ENCODE data around the gene AGTPBP1. TPM values are rescaled to one million over a fixed set of nuclear protein-coding genes. Genes with fewer than 3 reads are reported as not detected.

Gene AGTPBP1
- total RNA-seq, 1 donor from 2014 or later, result 21.0 TPM

DNA sequence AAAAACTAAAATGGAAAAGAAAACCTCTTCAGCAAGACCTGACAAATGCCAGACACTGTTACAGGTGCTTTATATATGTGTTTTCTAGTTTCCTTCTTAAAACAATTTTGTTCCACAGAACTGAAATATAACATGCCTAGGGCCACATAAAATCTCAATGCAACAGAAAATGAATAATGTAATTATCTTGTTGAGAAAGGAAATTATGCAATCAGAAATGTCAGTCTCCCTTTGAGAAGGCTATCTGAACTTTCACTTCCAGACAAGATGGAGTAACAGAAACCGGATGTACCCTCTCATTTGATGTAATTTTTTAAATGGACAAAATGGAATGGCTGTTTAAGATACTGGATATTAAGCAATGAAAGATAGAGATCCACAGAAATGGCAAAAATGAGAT, 79.2 kb downstream of the AGTPBP1 start:
- DNase-seq (ENCODE audit: low read depth), result no peak

GRCh38 chr9:85658716-85659115, 83.0 kb downstream of the AGTPBP1 start:
- DNase-seq (ENCODE audit: low read depth), result no peak
- no peak for TF ChIP-seq CTCF (conservative IDR thresholded peaks at IDR 0.05; ENCODE audit: low read depth, low read length)
- H3K4me3 ChIP-seq (ENCODE audit: low read depth, low read length), result no peak overlapping the region

More for the DNA sequence above, 79.2 kb downstream of the AGTPBP1 start:
- no peak overlapping the region for H3K4me3 ChIP-seq (ENCODE audit: low read depth, low read length)
- no peak for TF ChIP-seq CTCF (conservative IDR thresholded peaks at IDR 0.05; ENCODE audit: low read depth, low read length)

GRCh38 chr9:85653153-85653552, 88.6 kb downstream of the AGTPBP1 start:
- TF ChIP-seq CTCF (conservative IDR thresholded peaks at IDR 0.05; ENCODE audit: low read depth, low read length), result no peak
- DNase-seq (ENCODE audit: low read depth), result no peak
- no peak overlapping the region for H3K4me3 ChIP-seq (ENCODE audit: low read depth, low read length)

DNA sequence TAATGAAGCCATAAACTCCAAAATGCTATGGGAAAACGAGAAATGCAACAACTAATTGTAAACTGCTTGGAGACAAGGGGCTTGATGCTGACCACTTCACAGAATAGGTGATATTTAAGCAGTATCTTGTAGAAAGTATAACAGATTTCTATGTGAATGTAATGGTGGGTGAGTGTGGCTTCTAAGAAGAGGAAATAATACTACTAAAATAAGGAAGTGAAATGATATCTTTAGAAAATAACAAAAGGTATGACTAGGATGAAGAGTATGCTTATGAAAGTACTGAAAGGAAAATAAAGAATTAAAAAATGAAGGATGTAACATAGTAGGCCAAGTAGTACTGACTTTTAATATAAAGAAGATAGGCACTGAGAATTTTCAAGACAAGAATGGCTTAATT, 94.2 kb downstream of the AGTPBP1 start:
- no peak for TF ChIP-seq CTCF (conservative IDR thresholded peaks at IDR 0.05; ENCODE audit: low read depth, low read length)
- no peak for DNase-seq (ENCODE audit: low read depth)
- no peak overlapping the region for H3K4me3 ChIP-seq (ENCODE audit: low read depth, low read length)

DNA sequence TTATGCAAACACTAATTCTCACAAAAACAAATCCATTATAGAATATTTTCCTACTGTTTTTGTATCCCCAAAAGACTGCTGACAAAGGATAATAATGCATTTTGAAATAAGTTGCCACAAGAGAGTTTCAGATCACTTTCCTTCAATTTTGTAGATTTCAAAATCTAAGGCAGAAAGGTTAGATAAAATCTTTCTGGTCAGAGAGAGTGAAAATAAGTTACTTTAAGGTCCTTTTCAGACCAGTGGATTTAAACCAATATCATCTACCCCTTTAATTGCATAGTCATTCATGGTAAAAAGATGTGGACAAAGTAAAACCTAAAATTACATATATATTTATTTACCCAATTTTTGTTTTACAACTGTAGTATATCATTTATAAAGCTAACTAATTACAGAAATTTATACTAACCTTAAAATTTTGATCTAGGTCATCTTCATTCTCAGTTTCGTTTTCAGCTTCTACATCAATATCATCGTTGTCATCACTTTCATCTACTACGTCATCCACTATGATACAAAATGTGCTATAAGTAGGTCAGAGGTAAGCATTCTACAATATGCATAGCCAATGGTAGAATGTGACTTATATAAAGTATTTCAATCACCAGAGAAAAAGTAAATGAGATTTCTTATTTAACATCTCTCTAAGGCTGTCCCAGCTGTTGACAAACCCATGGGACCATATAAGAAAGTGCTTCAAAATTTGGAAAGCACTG, 95.7 kb downstream of the AGTPBP1 start:
- no peak for DNase-seq (ENCODE audit: low read depth)
- no peak for TF ChIP-seq CTCF (conservative IDR thresholded peaks at IDR 0.05; ENCODE audit: low read depth, low read length)

DNA sequence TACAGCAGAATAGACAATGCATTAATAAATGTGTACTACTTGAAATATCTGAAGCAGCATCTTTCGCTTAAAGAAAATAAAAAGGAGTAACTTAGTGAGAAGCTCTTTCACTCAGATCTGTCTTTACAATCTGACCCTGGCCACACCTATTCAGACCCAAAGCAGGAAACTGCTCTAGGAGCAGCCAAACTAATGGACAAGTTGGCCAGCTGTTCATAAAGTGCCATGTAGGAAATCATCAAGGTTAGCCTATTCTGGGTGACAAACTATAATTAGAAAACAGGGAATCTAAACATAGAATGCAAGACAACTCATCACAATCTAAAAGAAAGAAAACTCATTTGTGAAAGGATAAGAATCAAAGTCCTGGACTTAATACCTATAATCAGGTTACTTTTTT, 101.3 kb downstream of the AGTPBP1 start:
- no peak for TF ChIP-seq CTCF (conservative IDR thresholded peaks at IDR 0.05; ENCODE audit: low read depth, low read length)
- DNase-seq (ENCODE audit: low read depth), result no peak

More for the DNA sequence above, 95.7 kb downstream of the AGTPBP1 start:
- H3K4me3 ChIP-seq (ENCODE audit: low read depth, low read length), result no peak overlapping the region

GRCh38 chr9:85639675-85640186, 102.0 kb downstream of the AGTPBP1 start:
- TF ChIP-seq CTCF (conservative IDR thresholded peaks at IDR 0.05; ENCODE audit: low read depth, low read length), result no peak
- DNase-seq (ENCODE audit: low read depth), result no peak
- no peak overlapping the region for H3K4me3 ChIP-seq (ENCODE audit: low read depth, low read length)

More for the DNA sequence above, 101.3 kb downstream of the AGTPBP1 start:
- no peak overlapping the region for H3K4me3 ChIP-seq (ENCODE audit: low read depth, low read length)

All from epithelial cell of proximal tubule (primary cell).